Stimulated activated CD4-positive, alpha-beta T cell treated with anti-CD3 and anti-CD28 coated beads, Interleukin-1b, Interleukin-23, amount 100 ng/mL, for 48 hours (primary cell): ENCODE data around the gene MUC20.
"Not testable (repeated sequence)": the region's sequence is repeated elsewhere in the genome, so short reads cannot be mapped to it uniquely, and the experiment has no call there.

Source experiments
- DNase-seq: peaks from one replicate; pipeline ENCODE4 v3.0.0-alpha.2; 2020

Gene MUC20

DNA sequence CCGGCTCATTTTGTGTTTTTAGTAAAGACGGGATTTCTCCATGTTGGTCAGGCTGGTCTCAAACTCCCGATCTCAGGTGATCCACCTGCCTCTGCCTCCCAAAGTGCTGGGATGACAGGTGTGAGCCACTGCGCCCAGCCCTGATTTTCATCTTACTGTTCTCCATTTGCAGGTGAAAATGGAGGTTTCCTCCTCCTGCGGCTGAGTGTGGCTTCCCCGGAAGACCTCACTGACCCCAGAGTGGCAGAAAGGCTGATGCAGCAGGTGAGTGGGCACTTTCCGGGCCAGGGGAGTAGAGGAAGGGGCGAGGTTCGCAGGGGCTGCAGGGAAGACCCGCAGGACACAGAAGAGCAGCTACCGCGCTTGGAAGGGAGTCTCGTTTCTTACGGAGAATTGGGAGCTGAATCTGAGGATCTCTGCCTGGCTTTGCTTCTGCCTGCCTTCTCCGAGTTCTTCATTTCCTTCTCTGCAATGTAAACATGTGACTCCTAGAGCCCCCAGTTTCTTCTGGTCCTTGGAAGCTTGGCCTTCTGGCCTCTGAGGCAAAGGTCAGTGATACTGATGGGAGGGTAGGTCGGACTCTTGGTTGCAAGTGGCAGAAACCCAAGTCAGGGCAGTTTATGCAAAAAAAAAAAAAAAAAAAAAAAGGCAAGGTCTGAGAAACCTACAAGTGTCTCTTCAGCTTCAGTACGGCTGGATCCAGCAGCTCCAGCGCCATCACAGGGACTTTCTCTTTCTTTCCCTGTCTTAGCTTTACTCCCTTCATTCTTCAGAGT lies 8.9 kb downstream of the MUC20 start:
- DNase-seq = no peak

DNA sequence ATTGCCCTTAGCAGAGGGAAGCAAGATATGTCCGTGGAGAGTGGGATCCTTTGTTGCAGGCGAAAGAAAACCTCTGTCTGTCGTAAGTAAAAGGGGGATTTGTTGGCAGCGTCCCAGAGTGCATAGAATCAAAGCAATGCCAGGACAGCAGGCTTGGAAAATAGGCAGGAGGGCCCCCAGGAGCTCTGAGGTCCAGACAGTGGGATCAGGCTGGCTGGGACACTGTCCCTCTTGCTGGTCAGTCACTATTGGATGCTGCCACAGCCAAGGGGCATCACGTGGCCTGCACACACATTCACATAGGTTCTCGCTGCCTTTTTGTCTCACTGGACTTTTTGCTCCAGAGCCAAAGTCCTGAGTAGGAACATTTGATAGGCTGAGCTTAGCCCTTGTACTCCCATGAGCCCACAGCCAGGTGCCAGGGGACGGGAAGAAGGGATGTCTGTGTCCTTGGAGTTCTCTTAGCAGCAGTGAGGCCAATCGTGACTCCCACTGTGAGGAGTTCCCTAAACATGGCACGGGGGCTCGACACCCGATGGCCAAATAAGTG lies 10.7 kb downstream of the MUC20 start:
- no peak for DNase-seq

DNA sequence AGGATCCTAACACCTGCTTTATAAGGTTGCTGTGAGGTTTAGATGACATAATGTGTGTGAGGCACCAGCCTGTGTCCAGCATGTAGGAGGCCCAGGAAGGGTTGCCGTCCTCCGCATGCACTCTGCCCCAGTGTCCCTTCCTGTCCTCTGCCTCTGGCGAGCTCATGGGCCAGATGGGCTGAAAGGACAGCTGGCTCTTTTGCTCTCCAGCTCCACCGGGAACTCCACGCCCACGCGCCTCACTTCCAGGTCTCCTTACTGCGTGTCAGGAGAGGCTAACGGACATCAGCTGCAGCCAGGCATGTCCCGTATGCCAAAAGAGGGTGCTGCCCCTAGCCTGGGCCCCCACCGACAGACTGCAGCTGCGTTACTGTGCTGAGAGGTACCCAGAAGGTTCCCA lies 12.2 kb downstream of the MUC20 start:
- DNase-seq = no peak

DNA sequence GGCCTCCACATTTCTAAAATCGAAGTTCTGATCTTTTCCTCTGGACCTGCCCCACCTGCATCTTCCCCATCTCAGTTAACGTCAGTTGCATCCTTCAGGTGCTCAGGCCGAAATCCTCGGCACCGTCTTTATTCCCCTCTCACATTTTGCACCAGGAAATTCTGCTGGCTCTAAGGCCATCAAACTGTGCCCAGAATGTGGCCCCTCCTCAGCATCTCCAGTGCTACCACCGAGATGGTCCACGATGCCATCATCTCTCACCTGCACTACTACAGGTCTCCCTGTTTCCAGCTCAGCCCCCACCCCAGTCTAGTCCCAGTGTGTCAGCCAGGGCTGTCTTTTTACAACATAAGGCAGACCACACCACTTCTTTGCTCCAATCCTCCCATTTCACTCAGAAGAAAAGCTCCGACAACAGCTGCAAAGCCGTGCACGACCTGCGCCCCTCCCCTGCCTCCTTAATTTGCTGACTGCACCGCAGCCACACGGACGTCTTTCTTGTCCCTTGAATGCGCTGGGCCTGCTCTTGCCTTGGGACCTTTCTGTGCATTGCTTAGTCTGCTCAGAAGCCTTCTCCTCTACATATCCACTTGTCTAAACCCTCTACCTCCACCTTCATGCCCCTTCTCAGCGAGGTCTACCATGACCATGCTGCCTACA lies 14.4 kb downstream of the MUC20 start:
- no peak for DNase-seq

DNA sequence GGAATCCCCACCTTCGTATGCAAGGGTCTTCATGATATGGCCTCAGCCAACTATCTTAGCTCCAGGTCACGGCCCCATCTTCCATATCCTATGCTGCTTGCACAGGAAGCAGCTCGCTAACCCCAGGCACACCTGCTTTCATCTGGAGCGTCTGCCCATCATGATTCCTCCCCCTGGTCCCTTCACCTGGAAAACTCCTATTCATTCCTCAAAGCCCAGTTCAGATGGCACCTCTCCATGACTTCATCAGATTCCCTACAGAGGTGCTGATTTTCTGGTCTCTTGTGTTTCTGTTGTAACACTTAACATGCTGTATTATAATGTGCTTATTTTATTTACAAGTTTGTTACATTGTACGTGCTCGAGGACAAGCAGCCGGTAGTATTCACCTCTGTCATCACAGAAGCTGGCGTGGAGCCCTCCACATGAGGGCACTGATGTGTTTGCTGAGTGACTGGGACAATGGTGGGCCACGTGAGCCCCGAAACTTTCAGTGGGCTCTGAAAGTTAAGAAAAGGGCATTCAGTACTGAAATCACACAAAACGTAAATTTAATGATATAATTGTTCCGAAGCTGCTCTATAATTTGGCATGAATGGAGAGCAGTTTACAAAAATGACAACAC lies 16.2 kb downstream of the MUC20 start:
- DNase-seq = no peak

DNA sequence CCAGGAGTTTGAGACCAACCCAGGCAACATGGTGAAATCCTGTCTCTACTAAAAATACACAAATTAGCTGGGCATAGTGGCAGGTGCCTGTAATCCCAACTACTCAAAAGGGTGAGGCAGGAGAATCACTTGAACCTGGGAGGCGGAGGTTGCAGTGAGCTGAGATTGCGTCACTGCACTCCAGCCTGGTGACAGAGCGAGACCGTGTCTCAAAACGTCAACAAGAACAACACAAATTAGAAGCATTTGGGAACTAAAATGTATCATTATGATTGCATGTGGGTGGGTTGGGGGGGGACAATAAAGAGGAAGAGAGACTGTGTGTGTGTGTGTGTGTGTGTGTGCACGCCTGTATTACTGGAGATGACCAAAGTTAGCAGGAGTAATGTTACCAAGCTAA lies 17.0 kb downstream of the MUC20 start:
- not testable (repeated sequence) for DNase-seq

DNA sequence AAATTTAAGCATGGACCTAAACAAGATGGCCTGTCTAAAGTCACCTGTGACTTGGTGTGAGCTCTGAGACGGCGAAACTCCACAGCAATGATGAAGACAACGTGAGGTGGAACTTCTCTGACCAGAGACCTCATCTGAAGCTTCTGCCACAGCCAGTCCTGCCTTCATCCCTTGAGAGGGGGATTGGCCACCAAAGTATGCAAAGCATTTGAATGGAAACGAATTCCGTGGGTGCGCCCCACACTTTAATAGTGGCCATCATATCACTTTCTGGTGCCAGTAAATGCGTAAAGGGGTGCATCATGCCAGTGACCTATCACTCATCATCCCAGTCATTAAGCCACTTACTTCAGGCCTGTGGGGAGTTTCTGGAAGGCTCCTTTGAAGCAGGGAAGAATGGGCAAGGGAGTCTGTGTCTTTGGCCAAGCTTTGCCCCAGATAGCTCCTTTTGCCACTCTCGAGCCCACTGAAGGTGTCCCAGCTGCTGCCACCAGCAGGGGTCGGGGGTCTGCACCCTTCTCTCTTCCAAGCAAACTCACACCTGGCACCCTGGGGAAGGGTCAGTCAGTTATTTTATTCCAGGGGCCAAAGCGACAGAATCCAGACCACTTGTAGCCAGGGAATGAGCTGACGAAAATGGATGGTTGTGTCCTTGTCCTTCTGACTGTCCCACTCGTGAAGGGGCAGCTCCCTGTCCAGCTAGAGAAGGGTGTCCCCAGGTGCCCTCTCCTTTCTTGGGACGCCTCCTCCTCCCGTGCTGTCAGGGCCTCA lies 17.7 kb downstream of the MUC20 start:
- DNase-seq = no peak

DNA sequence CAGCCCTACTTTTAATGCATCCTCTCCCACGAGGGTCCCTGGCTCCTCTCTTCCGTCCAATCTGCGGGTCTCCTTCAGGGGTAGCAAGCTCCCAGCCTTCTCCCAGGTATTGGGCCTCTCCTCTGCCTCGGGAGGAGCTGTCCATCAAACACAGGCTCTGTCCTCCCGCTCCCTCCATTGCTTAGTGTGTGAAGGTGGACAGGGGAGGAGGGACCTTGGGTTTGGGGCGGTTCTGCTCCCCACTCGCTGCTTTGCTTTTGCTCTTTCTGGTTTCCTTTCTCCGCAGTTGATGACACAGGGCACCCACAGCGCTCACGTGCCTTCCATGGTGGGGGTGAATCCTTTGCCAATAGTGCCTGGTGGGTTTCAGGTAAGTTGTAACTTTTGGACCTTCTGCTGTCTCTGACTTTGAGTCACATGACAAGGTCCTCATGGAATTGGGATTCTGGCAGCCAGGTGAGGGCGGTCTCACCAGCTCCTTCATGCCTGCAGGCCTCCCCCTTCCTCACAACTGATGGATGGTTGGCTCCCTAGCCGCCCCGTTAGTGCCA lies 18.9 kb downstream of the MUC20 start:
- no peak for DNase-seq

DNA sequence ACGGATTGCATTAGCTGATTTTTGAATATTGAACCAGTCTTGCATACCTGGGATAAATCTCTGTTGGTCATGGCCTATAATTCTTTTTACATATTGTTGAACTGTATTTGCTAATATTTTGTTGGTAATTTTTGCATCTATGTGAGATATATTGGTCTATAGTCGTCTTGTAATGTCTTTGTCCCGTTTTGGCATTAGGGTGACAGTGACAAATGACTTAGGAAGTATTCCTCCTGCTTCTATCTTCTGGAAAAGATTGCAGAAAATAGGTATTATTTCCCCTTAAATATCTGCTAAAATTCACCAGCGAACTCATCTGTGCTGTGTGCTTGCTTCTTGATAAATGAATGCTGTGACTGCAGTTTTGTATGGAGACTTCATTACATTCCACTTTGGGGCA lies 23.7 kb downstream of the MUC20 start:
- DNase-seq = no peak

DNA sequence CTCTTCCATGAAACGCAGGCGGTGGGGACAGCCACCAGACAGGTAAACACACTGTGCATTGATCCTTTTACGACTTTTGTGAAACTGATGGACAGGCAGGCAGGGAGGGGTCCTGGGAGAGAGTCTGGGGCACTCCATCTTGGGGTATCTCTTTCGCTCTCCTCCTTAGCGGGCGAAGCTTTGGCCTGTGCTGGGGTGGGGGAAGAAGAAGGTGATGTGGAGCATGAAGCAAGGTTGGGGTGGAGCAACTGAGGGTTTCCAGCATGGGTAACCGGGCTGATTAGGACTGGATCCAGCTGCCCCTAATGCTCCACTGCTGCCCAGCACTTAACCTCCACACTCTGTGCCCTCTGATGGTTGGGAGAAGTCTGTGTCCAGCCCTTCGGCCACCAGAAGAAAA lies 25.6 kb downstream of the MUC20 start:
- no peak for DNase-seq

DNA sequence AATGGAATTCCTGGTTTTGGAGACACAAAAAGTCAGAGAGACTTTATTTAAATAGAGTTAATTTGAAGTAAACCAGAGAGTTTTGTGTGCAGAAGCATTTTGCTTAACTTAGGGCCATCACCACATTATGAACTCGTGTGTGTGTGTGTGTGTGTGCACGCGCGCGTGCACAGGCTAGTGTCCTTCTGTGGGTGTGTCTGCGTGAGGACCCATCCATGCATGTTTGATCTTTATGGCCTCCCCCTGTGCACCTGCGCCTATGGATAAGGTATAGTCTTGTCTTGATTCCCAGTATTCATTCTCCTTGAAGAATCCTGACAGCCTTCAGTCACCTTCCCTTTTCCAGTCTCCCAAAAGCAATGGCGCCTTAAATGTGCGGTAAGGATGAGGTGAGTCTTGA lies 26.0 kb downstream of the MUC20 start:
- no peak for DNase-seq

DNA sequence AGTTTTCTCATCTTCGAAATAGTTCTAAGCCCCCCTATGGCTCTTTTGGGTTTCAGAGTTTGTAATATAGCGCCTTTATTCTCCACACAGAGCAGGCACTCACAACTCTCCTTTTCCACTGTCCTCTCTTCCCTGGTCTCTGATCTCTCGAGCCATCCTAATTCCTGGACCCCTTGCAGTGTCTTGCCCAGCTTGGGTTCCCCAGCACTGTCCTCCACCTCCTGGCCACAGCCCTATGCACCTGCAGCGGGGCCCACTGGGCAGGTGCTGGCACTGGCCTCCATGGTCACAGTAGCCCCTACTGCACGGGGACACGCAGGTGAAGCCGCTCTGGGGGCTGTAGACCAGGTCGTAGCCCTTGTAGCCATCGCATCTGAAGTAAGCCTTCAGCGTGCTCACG lies 27.9 kb downstream of the MUC20 start:
- DNase-seq = no peak

DNA sequence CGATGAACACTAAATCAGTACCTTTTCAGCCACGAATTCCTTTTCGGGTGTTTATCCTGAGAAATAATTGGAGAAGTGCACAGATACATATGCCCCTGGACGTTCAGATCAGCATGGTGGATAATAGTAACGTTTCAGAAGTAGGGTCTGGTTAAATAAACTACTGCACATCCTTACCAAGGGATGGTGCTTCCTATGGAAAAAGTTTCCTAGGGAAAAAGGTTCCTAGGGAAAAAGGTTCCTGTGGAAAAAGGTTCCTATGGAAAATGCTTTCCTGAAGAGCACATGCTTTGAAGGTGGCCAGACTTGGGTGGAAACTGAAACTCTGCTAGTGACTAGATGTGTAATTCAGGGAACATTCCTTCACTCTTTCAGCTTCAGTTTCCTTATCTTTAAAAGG lies 28.3 kb downstream of the MUC20 start:
- not testable (repeated sequence) for DNase-seq

DNA sequence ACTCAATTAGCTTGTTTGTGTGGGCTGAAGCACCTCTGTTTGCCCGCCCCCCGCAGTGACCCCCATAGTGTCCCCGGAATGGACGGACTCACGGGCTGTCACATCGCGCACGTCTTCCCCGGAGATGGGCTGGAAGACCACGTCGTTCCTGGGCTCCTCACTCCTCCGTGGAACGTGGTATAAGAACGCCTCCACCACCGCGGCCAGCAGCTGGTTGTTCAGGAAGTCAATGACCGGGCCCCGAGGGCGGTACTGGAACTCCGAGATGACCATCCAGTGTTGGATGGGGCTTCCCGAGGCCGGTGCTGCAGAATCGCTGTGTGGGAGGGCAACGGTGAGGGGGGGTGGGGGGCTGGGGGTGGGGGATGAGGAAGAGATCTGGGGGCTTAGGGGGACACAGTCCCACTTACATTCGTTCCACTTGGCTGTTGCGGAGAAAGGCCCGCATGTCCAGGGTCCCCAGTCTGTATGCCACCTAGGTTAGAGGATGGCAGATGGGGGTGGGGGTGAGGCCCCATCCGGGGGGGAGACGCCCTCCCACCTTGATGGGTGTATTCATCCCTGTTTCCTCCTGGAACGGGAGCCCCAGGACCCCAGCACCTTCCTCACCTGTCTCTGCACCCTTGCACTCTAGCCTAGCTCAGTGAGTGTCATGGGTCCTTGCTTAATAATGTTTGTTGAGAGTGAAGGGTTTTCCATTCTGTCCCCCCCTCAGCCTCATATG lies 30.2 kb downstream of the MUC20 start:
- DNase-seq = no peak

DNA sequence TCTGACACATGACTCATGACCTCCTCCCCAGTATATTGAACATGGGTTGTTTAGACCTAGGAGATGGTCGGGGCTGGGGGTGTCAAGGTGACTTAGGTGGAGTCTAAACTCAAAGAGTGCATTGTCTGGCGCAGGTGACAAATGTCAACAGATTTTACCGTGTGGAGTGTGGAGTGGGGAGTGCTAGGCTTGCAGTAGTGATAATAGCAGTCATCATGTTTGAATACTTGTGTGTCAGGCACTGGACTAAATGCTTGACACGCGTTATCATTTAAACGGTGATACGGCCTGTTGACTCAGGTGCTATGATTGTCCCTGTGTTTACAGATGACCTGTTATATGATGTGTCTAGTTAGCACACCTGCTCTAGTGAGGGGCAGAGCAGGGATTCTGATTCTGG lies 30.8 kb downstream of the MUC20 start:
- no peak for DNase-seq

DNA sequence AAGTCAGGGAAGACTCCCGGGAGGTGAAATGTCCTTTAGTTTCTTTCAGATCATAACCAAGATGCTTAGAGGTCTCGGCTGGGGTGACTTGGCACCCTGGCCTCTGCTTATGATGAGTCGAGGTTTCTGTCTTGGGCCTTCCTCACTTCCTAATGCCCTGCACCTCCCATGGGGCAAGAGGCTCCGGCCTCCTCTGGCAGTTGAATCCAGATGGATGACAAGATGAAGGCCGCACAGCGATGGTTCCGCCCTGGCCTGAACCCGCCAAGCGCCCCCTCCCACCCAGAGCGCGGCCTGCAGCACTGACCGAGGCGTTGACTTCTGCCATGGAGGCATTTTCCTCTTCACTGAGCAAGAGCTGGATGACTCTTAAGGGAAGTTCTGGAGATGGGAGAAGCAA lies 31.3 kb downstream of the MUC20 start:
- no peak for DNase-seq

DNA sequence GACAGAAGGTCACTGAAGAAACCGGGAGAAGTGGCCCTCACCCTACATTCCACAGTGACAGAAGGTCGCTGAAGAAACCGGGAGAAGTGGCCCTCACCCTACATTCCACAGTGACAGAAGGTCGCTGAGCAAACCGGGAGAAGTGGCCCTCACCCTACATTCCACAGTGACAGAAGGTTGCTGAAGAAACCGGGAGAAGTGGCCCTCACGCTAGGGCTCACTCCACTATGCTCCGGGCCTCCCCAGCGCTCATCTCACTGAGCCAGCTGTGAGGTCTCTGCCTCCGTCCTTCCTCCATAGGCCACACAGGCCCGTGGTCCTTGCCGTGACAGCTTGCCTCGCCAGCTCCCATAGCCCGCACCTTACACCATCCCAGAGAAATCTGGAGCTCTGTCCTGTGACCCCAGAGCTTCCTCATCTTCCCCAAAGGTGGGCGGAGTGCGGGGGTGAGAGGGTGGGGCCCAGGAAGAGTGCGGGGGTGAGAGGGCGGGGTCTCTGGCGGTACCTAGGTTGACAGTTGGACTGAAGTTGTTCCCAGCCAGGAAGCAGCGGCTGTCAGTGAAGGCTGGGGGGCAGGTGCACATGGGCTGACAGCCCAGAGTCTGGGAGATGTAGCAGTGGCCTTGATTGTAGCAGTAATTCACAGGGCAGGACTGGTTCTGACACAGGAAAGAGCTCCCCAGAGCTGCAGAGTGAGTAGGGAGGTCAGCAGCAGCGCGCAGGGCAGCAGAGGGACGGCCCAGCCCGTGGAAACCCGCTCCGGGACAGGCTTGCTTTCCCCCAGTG lies 32.0 kb downstream of the MUC20 start:
- no peak for DNase-seq

DNA sequence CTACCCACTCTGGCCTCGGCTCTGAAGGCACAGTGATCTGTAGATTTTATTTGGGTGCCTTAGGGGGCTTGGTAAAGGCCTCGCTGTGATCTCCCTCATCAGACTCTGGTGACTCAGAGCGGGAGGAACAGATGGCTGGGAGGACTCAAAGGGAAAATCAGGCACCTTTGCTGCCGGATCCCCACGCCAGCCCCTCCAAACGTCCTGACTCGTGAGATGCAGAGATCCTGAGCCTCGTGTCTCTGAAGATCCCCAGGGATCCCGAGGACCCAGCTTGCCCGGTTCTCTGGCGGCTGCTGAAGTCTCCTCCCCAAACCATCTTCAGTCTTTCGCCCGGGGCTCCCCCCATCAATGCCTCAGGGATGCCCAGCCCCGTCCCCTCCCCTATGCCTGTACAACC lies 32.8 kb downstream of the MUC20 start:
- no peak for DNase-seq

DNA sequence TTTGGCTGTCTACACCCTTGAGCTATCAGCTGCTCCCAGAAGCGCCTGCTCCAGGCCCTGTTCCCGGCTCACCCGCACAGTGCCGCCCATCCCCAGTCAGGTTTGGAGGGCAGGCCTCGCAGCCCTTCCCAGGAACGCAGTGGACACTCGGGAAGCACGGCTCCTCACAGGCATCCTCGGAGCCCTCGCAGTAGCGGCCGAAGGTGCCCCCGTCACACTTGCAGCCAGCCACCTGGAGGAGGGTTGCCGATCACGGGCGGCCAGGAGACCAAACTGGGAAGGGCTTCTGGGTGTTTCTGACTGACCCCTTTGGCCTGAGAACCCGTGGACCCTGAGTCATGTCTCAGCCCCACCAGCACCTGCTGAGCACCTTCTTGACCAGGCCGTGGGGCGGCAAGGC lies 33.4 kb downstream of the MUC20 start:
- DNase-seq = no peak

DNA sequence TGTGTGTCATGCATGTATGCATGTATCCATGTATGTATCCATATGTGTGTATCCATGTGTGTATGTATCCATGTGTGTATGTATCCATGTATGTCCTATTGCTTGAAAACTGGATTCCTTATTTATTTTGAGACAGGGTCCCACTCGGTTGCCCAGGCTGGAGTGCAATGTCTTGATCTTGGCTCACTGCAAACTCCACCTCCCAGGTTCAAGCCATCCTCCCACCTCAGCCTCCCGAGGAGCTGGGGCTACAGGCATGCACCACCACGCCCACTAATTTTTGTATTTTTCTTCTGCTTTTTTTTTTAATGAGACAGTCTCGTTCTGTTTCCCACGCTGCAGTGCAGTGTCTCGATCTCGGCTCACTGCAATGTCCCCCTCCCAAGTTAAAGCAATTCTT lies 34.1 kb downstream of the MUC20 start:
- no peak for DNase-seq

DNA sequence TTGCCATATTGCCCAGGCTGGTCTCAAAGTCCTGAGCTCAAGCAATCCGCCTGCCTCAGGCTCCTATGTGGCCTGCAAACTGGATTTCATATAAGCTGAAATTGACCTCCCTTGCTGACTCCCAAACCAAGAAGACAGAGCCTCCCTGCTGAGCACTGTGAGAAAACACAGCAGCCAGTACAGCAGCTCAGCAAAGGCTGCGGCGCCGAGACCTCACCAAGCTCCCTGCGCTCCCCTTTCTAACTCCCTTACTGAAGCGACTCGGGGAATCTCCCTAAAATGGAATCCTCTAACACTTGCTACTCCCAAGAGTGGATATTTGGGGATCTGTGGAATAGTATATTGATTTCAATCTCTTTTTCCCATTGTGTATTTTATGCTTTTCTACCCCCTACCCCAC lies 34.6 kb downstream of the MUC20 start:
- DNase-seq = no peak
